Posterior vena cava (tissue), 2 donors: Measurements from ENCODE around the gene PRSS35. TPM values are rescaled to one million over a fixed set of nuclear protein-coding genes. Genes with fewer than 3 reads are reported as not detected.
"Not testable (repeated sequence)": the region's sequence is repeated elsewhere in the genome, so short reads cannot be mapped to it uniquely, and the experiment has no call there.

ENCODE experiments used
- DNase-seq: peaks from one replicate; pipeline ENCODE4 v3.0.0-alpha.2; 2020; ENCODE audit warnings: low spot score
- intact Hi-C, 2 donors: fragments of 100-400 bp; cut with DNase I; formaldehyde crosslinking; loops; one replicate each; pipeline versions ENCODE4 v1.14.1 to v1.14.2; 2022 to 2023
- long read RNA-seq, 2 donors: library from polyadenylated mRNA; unstranded; transcript quantifications; one replicate each; pipeline ENCODE4 v2.0.0, GENCODE V29; 2020 to 2021
- total RNA-seq, 2 donors: library from RNA; stranded (reverse); fragmentation: NEBNext Ultra II Directional; extraction: Animal tissue kit (Norgen Biotek cat#: 25700); gene quantifications; one replicate each; pipeline ENCODE4 v1.2.1, GENCODE V29; 2021
- donor health status: DM: yes; HTN: yes; CAD: no.
- donor health status: DM: yes; HTN: yes; CAD: no.

Gene PRSS35, protein sequence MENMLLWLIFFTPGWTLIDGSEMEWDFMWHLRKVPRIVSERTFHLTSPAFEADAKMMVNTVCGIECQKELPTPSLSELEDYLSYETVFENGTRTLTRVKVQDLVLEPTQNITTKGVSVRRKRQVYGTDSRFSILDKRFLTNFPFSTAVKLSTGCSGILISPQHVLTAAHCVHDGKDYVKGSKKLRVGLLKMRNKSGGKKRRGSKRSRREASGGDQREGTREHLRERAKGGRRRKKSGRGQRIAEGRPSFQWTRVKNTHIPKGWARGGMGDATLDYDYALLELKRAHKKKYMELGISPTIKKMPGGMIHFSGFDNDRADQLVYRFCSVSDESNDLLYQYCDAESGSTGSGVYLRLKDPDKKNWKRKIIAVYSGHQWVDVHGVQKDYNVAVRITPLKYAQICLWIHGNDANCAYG
- 1 to 10 TPM; 1.8 to 2.8 TPM for total RNA-seq
- long read RNA-seq, donor 1, partial matches to known transcripts, result 1 of 4 reads
- long read RNA-seq, donor 1, other reads (novel, unspliced or antisense), result 0 of 4 reads
- long read RNA-seq, donor 2, partial matches to known transcripts, result 0 of 2 reads
- long read RNA-seq, donor 2, other reads (novel, unspliced or antisense), result 2 of 2 reads

DNA sequence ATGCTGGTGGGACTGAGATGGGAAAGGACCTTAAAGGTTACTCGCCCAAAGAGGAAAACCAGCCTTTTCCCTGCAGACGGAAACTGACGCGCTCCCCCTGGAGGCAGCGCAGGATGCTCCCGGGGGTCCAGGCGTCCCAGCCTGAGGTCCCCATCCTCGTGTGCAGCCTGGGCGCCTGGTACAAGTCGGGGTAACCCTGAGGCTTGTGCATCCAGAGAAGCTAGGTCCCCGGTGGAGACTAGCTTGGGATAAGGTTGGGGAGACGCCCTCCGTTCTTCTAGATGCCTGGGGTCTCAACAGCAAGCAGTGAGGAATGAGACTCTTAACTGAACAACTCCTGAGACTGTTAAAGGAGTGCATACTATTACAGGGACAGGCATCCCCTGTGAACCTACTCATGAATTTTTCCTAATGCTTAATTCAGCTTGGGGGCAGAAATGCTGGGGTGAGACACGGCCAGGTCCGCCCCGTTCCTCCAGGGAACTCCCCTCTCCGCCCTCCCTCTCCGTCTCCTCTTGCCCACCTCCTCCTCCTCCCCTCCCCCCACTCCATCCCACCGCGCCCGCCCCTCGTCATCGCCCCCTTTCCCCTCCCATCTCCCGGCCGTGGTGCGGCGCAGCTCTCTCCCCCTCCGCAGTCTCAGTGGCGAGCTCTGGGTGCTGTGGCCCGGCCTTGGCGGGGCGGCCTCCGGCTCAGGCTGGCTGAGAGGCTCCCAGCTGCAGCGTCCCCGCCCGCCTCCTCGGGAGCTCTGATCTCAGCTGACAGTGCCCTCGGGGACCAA, at the start of gene PRSS35:
Gene PRSS35, plus strand, starts transcription at position 634 of the 781 bp plus-strand sequence. CDS start 10,908 bp downstream, outside the sequence.
- intact Hi-C loops, result loop anchor here (2.0 to 10.0 kb wide), 3 partner anchors 80 to 291 kb away; partner anchors contain the start of gene ME1 (in 1 of the 2)
- peak; percentile 87 for DNase-seq

DNA sequence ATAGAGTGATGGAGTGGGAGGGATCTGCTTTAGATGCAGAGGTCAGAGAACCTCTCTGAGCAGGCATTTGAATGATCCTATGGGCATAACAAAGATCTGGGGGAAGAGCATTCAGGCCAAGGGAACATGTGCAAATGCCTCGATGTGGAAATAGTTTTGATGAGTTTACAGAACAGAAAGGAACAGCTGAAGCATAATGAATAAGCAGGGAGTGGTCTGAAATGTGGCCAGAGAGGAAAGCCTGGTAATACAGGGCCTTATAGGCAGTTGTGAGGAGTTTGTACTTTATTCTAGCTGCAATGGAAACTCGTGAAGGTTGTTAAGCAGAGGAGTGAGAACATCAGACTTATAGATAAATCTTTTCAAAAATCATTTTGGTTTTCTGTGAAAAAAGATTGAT, 48.4 kb upstream of the PRSS35 start:
- no peak for DNase-seq
- intact Hi-C loops, result no loop called here

- DNase-seq, result no peak
- intact Hi-C loops, result no loop called here
Measured at GRCh38 chr6:83464381-83465140, 47.8 kb upstream of the PRSS35 start.

DNA sequence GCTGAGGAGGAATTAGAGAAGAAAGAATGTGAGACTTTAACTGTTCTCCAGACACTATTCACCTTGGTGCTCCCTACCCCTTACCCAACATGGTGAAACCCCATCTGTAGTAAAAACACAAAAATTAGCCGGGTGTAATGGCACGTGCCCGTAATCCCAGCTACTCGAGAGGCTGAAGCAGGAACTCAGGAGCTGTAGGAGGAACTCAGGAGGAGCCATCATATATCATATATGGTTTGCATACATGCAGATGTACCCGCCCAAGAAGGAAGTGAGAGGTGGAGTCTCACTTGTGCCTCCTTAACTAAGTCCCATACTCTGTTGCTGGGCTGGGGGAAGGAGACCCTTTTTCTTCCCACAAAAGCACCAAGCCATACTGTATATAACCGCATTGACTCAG, 46.0 kb upstream of the PRSS35 start:
- intact Hi-C loops, result no loop called here

GRCh38 chr6:83467620-83468036, 44.7 kb upstream of the PRSS35 start:
- intact Hi-C loops, result no loop called here
- peak; percentile 81 for DNase-seq

More for the DNA sequence above, 46.0 kb upstream of the PRSS35 start:
- no peak for DNase-seq

DNA sequence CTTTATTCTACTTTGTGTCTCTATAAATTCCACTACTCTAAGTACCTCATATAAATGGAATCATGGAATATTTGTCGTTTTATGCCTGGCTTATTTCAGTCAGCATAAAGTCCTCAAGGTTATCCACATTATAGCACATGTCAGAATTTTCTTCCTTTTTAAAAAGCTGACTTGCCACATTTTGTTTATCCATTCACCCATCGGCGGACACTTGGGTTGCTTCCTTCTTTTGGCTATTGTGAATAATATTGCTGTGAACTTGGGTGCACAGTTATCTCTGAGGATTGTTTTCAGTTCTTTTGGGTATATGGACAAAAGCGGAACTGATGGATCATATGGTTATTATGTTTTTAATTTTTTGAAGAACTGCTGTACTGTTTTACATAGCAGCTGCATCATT, 42.3 kb upstream of the PRSS35 start:
- intact Hi-C loops, result no loop called here
- no peak for DNase-seq

DNA sequence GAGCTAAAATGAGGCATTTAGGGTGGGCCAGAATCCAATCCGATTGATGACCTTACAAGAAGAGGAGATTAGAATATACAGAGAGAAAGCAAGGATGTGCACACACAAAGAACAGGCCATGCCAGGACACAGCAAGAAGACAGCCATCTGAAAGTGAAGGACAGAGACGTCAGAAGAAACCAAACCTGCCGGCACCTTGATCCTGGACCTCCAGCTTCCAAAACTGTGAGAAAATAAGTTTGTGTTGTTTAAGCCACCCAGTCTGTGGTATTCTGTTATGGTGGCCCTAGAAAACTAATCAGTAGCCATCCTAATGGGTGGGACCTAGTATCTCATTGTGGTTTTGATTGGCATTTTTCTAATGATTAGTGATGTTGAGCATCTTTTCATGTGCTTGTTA, 41.7 kb upstream of the PRSS35 start:
- no peak for DNase-seq
- intact Hi-C loops, result no loop called here

DNA sequence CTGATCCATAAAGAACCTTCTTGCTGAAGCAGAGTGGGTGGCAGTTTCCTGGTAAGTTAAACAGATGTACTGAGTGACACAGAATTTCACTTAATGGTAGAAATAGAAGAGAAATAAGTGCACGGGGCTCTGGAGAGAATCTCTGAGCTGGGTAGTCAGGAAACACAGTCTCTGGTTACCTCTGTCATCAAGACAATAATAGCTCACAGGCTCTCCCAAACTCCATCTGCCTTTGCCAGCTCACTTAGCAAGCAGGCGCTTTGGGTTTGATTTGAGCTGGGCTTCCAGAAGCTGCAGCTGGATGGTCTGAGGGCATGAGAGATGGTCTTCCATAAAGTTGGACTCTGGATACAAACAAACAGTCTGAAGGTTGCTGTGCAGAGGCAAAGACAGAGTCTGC, 39.6 kb upstream of the PRSS35 start:
- intact Hi-C loops, result no loop called here
- DNase-seq, result no peak

GRCh38 chr6:83474309-83474708, 38.0 kb upstream of the PRSS35 start:
- no peak for DNase-seq
- intact Hi-C loops, result no loop called here

GRCh38 chr6:83476971-83477370, 35.4 kb upstream of the PRSS35 start:
- no peak for DNase-seq
- intact Hi-C loops, result no loop called here

DNA sequence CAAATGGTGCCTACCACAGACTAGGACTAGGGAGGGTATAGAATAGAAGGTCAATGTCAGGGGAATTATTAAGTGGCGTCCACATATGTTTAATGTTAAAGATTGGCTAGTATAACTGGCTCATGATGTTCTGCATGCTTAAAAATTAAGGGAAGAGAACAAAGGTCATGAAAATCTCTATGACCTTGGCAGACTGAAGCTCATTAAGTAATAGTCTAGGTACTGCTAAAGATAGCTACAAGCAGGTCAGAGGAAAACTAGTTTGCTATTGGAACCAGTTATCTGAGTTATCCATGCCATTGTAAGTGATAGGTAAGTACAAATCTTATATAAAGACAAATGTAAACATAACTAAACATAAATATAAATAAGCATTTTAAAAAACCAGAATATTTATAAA, 32.9 kb upstream of the PRSS35 start:
- DNase-seq, result no peak
- intact Hi-C loops, result no loop called here

- intact Hi-C loops, result no loop called here
- DNase-seq, result no peak
Measured at GRCh38 chr6:83480470-83480869, 31.9 kb upstream of the PRSS35 start.

- intact Hi-C loops, result not testable (repeated sequence)
Measured at GRCh38 chr6:83481938-83482337, 30.4 kb upstream of the PRSS35 start.

GRCh38 chr6:83488448-83488847, 23.9 kb upstream of the PRSS35 start:
- intact Hi-C loops, result no loop called here

More at GRCh38 chr6:83481938-83482337, 30.4 kb upstream of the PRSS35 start:
- not testable (repeated sequence) for DNase-seq

GRCh38 chr6:83488861-83489260, 23.5 kb upstream of the PRSS35 start:
- intact Hi-C loops, result no loop called here
- DNase-seq, result no peak

More at GRCh38 chr6:83488448-83488847, 23.9 kb upstream of the PRSS35 start:
- no peak for DNase-seq

- DNase-seq, result no peak
- intact Hi-C loops, result no loop called here
Measured at GRCh38 chr6:83490217-83490807, 22.0 kb upstream of the PRSS35 start.

- intact Hi-C loops, result no loop called here
- DNase-seq, result no peak
Measured at GRCh38 chr6:83505356-83505755, 7.0 kb upstream of the PRSS35 start.

DNA sequence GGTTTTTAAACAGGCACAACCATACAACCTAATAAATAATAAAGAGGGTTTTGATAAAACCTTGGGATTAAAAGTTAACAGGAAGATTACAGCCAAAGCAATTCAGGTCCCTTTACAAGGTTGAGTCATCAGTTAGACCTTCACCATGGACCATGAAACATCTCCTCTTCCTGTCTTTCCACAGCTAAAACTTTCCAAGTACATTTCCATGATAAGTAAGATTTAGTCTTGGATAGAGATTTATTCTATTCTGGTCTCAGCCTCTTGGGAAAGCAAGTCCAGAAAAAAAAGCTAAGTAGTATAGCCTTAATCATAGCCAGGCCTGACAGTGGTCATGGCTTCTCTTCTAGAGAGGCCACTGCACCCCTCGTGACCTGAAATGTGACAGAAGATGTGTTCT, 2.9 kb upstream of the PRSS35 start:
- DNase-seq, result no peak
- intact Hi-C loops, result no loop called here

- DNase-seq, result no peak
- intact Hi-C loops, result loop anchor here (5.0 to 10.0 kb wide), 2 partner anchors 78 to 96 kb away; partner anchors contain the start of gene ME1 (in 1 of the 2)
Measured at GRCh38 chr6:83510791-83511190, 1.5 kb upstream of the PRSS35 start.
